OCI-M2 (cell line): Measurements from ENCODE around the gene PRORP.
"Not testable (repeated sequence)": the region's sequence is repeated elsewhere in the genome, so short reads cannot be mapped to it uniquely, and the experiment has no call there.

Experiments used
- DNase-seq: peaks from one replicate; lab custom pipeline; 2025; ENCODE audit not compliant: unreplicated experiment; lab: John Stamatoyannopoulos, UW

PRORP gene

DNA sequence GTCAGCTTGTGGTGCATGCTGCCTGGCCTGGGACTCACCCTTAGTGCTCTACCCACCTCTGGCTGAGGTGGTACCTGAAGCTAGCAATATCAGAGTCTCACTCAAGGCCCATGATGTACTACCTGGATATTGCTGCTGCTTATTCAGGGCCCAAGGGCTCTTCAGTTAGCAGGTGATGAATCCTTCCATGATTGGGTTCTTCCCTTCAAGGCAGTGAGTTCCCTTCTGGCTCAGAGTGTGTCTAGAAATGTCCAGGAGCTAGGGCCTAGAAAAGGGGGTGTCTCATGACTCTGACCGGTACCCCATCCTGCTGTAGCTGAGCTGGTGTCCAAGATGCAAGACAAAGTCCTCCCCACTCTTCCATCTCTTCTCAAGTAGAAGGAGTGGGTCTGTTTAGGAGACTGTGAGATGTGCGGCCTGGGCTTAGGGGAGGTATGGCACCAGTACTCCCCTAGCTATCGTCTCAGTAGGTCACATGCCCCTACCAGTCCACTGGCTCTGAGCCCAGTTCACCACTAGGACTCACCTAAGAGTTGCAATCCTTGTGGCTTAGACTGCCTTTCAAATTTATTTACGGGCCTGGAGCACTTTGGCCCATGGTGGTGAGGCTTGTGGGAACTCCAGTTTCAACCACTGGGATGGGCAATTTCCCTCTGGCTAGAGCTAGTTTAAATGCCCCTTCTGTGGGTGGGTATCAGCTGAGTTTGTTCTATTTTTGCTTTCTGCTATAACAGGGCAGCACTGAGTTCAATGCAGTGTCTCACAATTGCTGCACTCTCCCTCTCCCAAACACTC lies 12.2 kb downstream of the PRORP start:
- no peak for DNase-seq

DNA sequence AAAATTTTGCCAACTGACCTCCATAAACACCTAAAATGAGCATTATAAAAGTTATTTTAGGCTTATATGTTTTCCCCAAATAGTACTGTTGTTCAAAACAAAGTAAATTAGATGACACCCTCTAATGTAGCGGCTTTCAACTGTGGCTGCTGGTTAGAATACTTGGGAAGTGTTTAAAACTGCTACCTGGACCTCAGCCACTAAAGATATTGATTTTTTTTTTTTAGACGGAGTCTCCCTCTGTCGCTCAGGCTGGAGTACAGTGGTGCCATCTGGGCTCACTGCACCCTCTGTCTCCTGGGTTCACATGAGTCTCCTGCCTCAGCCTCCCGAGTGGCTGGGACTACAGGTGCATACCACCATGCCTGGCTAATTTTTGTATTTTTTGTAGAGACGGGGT lies 16.2 kb downstream of the PRORP start:
- no peak for DNase-seq

DNA sequence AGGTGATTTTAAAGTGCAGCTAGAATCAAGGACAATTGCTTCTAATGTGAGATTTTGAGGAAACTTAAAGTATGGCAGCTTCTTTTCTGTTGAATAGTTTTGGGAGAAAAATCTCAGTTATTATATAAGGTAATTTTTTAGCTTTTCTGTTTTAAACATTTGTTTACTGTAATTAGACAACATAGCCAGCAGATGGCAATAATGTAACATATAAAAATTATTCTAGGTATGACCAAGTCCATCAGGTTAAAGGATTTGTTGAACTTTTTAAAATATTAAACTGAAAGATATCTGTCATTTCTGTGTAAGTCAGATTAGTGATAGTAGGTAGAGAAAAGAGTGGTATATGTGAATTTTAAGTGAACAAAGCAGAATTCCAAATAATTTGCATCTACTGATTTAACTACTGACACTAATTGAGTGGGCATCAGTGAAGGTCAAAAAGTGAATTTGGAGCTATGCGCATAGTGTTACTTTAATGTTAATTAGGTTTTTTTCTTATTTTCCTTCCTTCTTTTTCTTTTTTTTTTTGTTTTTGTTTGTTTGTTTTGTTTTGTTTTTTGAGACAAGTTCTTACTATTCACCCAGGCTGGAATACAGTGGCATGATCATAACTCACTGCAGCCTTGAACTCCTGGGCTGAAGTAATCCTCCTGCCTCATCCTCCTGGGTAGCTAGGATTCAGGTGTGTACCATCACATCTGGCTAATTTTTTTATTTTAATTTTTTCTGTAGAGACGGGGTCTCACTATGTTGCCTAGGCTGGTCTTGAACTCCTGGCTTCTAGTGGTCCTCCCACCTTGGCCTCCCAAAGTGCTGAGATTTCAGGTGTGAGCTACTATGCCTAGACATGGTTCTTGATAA lies 18.6 kb downstream of the PRORP start:
- no peak for DNase-seq

DNA sequence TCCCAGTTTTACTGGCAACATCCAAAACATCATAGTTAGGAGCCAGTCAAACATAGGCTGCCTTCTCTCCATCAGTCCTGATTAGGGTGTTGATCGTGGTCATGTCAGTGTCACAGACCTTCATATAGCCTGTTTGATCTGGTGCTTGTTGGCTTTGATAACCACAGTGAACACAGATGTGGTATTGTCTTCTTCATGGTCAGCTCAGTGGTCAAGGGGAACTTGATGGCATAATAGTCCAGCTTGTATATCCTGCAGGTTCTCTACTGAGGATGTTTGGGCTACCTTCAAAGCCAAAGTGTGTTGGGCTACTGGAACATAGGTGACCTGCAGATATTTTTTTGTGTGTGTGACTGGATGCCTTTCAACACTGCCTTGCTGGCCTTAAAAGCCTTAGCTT lies 21.7 kb downstream of the PRORP start:
- DNase-seq = no peak

DNA sequence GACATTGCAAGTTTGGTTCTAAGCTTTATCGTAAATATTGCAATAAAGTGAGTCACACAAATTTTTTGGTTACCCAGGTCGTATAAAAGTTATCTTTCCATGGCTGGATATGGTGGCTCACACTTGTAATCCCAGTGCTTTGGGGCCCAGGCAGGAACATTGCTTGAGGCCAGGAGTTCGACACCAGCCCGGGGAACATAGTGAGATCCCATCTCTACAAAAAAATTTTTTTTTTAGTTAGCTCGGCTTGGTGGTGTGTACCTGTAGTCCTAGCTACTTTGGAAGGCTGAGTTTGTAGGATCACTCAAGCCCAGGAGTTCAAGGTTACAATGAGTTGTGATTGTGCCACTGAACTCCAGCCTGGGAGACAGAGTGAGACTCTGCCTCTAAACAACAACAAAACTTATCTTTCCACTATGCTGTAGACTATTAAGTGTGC lies 24.4 kb downstream of the PRORP start:
- no peak for DNase-seq

DNA sequence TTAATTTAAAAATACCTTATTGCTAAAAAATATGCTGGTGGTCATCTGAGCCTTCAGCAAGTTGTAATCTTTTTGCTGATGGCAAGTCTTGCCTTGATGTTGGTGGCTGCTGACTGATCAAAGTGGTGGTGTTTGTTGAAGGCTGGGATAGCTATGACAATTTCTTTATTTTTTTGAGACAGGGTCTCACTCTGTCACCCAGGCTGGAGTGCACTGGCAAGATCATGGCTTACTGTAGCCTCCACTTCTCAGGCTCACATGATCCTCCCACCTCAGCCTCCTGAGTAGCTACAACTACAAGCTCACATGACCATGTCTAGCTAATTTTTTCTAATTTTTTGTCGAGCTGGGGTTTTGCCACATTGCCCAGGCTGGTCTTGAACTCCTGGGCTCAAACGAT lies 24.8 kb downstream of the PRORP start:
- no peak for DNase-seq

DNA sequence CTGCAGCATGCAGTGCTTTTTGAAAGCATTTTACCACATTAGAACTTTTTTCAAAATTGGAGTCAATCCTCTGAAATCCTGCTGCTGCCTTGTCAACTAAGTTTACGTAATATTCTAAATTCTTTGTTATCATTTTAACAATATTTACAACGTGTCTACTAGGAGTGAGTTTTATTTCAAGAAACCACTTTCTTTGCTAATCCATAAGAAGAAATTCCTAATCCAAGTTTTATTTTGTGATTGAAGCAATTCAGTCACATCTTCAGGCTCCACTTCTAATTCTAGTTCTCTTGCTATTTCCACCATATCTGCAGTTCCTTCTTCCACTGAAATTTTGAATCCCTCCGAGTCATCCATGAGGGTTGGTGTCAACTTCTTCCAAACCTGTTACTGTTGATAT lies 25.4 kb downstream of the PRORP start:
- DNase-seq = no peak

DNA sequence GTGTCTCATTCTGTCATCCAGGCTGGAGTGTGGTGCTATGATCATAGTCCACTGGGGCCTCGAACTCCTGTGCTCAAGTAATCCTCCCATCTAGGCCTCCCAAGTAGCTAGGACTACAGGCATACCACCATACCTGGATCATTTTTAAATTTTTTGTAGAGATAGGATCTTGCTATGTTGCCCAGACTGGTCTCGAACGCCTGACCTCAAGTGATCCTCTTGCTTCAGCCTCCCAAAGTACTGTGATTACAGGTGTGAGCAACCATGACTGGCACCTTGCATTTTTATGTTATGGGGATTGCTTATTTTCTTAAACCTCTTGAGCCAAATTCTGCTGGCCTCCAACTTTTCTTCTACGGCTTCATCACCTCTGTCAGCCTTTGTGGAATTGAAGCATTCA lies 26.9 kb downstream of the PRORP start:
- DNase-seq = no peak

DNA sequence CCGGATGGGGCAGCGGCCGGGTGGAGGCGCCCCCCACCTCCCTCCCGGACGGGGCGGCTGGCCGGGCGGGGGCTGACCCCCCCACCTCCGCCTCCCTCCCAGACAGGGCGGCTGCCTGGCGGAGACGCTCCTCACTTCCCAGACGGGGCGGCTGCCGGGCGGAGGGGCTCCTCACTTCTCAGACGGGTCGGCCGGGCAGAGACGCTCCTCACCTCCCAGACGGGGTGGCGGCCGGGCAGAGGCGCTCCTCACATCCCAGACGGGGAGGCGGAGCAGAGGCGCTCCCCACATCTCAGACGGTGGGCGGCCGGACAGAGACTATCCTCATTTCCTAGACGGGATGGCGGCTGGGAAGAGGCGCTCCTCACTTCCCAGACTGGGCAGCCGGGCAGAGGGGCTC lies 30.2 kb downstream of the PRORP start:
- not testable (repeated sequence) for DNase-seq

DNA sequence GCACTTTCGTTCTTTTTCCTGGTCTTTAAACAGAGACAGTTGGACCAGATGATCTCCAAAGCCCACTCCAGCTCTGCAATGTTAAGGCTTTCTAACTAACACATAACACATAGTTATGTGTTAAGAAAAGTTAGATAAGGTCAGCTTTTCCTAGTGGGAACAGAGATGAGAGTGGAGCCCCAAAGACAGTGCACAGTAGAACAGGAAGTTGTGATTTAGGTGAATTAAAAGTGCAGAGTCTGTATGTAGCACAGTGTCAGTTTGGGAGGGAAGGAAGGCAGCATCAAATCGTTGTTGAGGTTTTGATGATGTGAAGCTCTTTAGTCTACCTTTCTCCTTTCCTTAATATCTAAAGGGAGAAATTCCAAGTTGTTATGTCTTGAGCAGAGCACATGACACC lies 31.7 kb downstream of the PRORP start:
- DNase-seq = no peak

DNA sequence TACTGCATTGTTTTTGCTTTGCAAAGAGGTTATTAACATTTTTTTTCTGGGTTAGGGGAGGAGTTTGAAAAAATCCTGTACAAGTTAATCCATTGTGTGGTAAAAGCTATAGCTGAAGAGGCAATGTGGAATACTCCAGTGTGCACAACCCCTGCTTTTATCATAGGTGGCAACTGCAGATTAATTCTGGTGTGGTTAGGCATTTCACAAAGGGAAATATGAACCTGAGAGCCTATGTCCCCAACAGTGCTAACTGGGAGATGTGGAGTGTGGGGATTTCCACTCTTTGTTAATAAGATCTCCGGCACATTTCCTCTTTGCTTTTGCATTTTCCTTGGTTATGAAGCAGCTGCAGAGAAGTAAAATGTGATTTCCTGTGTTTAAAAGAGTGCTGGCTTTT lies 33.6 kb downstream of the PRORP start:
- no peak for DNase-seq

DNA sequence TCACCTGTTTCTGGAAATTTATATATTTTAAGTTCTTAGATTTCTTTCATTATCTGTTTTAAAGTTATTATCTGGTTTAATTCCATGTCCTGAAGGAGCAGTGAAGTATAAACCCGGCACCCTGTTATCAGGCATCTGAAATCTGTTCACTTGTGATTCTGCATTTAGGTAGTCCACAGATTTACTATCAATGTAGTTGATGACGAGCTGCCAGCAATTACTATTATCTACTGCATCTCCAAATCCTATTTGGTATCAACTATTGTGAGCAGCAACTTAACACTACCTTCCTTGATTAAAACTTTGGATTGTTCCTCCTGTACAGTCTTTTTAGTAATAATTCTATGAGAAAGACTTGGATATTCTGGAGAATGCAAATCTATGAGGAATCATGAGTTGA lies 36.1 kb downstream of the PRORP start:
- no peak for DNase-seq

DNA sequence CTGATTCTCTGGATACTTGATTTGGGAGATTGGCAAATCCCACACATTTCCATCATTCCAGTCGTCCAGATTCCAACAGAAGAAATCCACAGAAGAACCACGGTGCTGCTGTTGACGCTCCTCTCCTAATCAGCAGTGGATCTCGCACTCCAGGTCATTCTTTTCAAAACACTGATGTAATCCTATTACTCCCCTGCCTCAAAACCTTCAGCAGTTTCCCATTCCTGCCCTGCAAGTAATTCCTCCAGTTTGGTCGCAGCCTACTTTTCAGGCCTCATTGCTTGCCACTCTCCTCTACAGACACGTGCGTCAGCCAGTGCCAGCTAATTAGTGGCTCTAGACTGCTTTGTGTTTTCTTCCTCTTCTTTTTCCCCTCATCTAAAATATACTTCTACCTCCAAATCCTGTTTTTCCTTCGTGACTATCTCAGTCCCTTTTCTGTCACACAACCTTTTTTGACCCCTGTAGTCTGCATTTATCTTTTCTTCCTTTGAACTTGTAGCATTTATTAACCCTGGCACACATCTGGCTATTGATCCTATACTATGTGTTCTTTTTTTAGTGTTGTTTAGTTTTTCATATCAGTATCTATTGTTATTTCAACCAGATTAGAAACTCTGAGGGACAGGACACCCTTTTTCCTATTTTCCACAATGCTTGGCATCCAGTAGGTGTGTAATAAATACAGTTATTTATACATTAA lies 36.8 kb downstream of the PRORP start:
- no peak for DNase-seq

DNA sequence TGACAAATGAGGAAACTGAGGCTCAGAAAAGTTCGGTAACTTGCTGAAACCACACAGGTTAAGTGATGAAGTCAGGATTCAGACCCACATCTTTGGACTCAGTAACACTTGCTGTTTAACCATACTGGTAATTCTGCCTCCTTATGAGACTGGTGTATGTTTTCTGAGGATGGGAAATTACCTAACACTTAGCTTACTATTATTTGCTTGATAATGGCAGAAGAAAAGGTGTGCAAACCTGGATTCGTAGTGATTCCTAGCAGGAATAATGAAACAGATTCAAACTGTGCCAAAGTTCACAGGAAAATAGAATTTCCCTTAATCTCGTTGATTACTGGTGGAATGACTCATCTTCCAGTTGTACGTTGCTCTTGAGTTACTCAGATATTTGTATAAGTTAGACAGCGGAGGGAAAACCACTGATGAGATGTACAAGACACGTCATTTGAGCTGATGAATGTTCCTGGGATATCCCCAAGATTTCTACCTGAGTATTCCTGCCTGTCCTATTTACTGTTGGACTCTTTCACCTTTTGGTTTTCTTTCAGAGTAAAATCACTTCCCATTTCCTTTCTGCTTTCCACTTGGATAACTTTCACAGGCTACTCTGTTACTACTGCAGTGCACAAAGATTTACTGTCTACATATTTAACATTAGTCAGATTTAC lies 37.5 kb downstream of the PRORP start:
- no peak for DNase-seq

DNA sequence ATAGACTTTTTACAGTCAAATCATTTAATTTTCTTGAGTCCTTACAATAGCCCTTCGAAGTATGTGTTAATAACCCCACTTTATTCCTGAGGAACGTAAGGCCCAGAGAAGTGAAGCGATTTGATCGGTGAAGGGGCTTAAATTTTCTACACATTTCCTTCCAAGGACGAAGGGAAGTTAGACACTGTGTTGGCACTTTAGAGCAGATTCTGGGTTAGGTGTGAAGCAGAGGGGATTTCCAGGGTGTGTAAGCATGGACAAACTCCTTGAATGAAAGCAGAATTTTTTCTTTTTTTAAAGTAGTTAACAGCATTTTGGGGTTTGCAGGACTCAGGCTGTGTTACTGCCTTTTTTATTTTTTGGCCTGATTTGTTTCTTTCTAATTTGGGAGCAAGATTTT lies 38.9 kb downstream of the PRORP start:
- DNase-seq = no peak

DNA sequence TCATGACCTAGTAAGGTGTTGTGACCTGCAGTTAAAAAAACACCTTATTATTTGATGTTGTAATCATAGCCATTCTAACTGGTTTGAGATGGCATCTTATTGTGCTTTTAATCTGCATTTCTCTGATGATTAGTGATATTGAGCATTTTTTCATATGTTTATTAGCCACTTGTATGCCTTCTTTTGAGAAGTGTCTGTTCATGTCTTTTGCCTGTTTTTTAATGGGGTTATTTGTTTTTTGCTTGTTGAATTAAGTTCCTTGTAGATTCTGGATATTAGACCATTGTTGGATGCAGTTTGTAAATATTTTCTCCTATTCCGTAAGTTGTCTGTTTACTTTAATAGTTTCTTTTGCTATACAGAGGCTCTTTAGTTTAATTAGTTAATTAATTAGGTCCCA lies 41.0 kb downstream of the PRORP start:
- DNase-seq = no peak

DNA sequence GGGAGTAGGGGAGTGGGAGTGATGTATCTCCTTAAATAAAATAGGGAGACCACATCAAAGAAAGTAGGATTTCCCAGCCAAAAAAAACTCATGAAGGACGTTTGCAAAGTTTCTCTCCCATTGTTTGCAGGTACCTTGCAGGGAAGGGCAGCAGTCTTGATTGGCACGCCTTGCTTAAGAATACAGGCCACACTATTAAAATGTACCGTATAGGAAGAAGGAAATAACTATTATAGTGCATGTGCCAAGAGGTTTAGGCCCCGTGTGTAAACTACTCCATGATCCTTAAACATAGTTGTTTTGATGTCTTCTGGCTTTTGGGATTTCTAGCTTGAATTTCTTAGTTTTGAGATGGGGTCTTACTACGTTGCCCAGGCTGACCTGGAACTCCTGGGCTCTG lies 42.5 kb downstream of the PRORP start:
- DNase-seq = no peak

DNA sequence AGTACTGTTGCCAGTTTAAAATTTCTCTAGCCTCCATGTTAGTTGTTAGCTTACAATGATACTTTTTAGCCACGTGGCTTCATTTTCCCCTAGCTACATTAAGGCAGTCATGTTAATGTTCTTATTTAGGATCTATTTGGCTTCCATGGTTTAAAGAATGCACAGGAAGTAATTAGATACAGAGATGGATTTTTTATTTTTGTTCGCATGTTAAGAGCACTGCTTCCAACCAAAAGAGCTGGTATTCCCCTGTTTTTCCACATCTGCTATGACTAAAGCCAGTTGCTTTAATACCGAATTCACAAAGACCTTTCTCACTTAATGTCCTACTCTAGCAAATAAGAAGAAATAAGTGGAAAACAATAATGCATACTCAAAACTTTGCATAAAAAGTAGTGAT lies 45.1 kb downstream of the PRORP start:
- no peak for DNase-seq
